ENCODE results near the gene SYNE1.

The SYNE1 gene

DNA sequence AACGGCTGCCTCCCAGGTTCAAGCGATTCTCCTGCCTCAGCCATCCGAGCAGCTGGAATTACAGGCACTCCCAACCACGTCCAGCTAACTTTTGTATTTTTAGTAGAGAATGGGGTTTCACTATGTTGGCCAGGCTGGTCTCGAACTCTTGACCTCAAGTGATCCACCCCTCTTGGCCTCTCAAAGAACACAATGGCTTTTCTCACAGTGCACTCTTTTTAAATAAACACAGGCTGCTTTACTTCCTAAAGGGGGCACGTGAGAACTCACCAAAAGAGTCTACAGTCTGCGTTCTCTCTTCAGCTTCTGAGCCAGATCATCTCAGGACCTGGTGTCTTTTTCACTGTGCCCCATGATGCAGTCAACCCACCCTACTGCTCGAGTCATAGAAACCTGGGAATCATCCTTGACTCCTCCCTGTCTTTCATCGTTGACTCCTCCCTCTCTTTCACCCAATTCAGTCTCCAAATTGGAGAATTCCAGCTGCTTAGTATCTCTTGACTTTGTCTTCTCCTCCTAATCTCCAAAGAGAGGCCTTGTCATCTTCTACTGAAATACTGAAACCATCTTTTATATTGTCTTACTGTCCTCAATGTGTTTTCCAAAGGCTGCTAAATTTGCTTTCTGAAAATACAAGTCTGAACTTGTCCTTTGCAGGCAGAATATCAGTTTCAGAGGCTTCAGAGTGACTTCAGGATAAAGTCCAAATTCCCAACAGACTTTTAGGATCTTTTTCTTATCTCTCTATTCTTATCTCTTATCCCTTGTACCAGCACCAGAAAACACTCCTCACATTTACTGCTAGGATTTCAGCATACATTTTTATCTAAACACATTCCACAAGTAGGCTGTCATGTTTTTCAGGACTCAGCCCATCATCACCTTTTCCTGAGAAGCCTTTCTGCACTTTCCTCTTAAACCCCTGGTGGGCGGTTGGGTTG, 323.4 kb downstream of the SYNE1 start:
- no peak for DNase-seq (ENCODE audit: low read depth in 2 of 2)

DNA sequence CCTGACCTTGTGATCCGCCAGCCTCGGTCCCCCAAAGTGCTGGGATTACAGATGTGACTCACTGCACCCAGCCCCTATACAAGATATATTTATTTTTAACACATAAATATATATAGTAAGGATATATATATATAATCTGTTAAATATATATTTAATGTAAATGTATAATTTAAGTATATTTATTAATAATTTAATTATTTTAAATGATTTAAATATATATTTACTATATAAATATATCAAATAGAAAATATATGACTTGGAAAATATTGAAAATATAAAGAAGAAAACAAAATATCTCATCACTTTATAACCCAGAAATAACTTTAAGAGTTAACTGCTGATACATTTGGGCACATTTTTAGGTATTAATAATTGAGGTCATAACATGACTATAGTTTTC, 324.7 kb downstream of the SYNE1 start:
- DNase-seq (ENCODE audit: low read depth in 2 of 2), result no peak

DNA sequence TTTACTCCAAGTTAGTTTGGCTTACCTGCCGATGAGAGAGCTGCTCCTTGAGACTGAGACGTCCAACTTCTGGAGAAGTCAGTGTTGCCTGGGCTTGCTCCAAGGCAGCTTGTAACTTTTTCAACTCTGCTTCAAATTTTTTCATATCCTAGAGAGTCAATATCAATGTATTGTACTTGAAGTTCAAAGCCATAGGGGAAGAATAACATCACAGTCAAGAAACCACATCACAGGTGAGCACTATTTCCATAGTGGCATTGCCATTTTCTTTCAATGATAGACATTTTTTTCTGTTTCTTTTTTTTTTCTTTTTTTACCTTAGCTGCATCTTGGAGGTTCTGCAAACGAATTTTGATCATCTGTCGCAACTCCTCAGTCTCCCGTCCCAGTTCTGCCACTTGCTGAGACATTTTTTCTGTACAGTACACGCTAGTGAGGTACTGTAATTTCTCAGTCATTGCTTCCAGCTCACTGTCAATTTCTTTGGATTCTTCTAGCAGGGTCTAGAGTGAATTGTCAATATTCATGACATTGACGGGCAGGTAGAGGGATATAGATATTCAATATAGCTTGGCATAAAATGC, 326.7 kb downstream of the SYNE1 start:
- DNase-seq (ENCODE audit: low read depth in 2 of 2), result no peak

DNA sequence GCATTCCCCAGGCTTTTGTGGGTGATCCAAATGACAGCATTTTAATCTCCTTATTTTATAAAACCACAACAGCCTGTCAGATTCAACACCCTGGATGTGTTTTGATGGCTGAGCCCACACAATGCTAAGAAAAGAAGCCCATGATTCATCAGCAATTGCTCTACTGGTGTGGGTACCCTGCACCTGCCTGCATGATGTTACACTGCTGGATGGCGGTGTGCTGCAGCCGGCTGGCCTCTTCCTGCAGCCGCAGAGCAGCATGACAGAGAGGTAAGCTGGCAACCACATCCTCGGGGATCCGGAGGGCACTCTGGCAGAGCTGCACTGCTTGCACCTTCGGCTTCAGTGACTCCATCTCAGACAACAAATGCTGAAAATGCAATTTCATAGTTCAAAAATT, 327.5 kb downstream of the SYNE1 start:
- DNase-seq (ENCODE audit: low read depth in 2 of 2), result peak; percentile 25 to 27

DNA sequence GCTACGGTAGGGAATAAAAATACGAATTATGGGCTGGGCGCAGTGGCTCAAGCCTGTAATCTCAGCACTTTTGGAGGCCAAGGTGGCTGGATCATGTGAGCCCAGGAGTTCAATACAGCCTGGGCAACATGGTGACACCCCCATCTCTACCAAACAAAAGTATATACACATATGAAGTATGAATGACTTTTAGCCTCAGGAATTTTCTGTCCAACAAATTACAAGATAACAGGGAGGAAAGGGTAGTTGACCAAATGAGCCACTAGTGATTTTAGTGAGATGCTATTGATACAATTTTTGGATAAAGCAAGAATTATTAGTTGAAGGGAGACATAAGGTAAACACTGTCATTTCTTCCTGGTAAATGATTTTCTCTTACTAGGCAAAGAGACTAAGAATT, 328.2 kb downstream of the SYNE1 start:
- no peak for DNase-seq (ENCODE audit: low read depth in 2 of 2)

DNA sequence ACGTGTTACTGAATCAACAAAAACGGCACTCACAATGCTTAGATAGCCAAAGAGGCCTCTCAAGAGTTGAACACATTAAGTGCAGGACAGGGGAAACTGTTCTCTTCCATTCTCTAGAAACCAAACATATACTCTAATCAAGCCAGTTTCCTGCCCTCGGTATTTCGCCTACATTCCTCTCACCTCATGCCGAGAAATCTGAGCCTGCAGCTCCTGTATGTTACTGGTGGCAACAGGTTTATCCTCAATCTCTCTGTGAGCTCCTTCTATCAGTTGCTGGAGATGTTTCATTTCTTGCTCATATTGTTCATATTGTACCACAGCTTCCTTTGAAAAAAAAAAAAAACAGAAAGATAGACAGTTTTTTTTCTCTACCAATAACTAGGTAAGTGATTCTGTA, 328.9 kb downstream of the SYNE1 start:
- DNase-seq (ENCODE audit: low read depth in 2 of 2), result no peak

DNA sequence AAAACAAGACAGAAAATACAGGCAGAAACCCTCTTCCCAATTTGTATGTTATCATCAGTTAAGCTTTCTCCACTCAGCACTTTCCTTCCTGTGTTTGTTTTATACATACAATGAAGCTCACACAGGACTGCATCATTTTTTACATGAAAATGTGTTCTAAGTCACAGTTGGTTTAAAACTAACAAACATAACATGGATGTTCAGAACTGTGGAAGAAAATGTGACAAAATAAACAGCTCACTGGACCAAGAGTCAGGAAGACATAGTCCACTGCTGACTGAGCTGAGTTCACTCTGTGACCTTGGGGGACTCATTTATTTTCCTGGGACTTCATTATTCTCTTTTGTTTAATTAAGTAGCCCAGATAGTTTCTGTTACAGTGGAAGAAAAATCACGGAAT, 331.5 kb downstream of the SYNE1 start:
- DNase-seq (ENCODE audit: low read depth in 2 of 2), result no peak

DNA sequence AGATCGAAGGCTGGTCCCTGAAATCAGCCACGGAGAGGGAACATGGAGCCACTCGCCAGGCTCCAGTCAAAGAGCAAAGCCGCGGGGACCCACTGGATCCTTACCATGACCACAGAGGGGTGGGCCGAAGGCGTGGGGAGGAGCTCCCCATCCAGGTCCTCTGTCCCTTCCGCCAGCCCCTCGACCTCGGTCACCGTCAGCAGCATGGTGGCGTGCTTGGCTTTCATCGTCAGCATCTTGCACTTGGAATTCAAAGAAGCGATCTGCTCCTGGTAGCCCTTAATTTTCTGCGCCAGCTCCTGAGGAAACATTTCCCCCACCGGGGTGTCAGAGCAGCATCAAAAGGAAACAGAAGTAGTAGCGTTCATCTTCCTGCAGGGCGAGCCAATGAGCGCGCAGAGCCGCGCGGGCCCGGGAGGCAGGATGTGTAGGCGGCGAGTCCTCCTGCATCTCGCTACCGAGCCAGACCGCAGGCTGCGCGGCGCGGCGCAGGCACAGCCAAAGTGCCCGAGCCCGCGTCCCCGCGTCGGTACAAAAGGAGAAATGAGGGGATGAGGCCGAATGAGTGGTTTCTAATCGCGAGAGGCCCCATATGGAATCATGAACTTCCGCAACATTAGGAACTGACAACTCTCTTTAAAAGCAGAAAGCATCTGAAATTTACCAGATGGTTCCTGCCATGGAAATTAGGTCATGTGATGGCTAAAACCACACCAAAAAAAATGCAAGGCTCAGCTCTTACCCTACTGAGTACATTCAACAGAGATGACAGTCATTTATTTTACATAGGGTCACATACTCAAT, 335.2 kb downstream of the SYNE1 start:
- peak; percentile 72 to 76 for DNase-seq (ENCODE audit: low read depth in 2 of 2)

DNA sequence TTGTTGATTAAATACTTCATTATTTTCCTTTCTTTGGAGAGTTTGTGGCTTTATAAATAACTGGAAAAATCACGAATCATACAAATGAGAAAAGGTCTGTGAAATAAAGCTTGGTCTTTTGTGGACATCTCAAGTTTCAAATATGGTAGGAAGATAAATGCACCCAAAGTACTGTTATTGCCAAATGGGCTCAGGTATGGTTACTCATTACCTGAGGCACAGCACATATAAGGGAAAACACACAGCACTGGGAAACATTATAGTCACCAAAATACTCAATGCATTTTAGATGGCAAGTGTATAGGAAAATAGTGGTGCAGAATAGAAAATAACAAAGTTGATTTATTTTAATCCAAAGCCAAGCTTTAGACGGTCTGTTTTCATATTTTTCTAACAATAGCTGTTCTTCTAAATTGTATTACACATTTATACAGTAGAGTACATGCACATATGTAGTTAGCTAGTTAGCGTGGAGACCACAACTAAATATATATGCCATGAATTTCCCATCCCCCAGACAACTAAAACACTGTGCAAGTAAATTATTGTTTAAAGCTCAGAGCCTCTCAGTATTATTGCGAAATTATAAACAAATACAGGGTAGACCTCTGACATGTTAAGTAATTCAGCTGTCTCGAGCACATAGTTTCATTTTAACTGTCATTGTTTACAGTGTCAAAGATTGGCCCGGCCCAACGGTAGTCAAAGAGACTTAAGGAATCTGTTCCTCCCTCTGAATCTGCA, 336.0 kb downstream of the SYNE1 start:
- DNase-seq (ENCODE audit: low read depth in 2 of 2), result no peak

DNA sequence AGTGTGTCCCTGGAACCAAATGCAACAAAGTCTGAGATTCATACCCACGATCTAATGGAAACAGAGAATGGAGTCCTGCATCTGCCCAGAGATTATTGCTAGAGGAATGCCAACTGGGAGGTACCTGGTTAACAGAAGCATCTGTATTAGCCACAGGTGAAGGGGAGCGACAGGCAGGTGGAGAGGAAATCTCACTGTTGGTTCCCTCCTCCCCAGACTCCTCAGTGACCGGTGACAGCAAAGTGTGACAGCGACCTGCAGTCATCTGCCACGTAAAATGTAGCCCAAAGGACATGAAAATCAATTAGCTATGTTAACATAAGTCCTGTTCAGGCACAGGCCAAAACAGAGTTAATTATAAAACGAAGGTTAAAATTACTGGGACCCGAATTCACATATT, 336.6 kb downstream of the SYNE1 start:
- no peak for DNase-seq (ENCODE audit: low read depth in 2 of 2)

DNA sequence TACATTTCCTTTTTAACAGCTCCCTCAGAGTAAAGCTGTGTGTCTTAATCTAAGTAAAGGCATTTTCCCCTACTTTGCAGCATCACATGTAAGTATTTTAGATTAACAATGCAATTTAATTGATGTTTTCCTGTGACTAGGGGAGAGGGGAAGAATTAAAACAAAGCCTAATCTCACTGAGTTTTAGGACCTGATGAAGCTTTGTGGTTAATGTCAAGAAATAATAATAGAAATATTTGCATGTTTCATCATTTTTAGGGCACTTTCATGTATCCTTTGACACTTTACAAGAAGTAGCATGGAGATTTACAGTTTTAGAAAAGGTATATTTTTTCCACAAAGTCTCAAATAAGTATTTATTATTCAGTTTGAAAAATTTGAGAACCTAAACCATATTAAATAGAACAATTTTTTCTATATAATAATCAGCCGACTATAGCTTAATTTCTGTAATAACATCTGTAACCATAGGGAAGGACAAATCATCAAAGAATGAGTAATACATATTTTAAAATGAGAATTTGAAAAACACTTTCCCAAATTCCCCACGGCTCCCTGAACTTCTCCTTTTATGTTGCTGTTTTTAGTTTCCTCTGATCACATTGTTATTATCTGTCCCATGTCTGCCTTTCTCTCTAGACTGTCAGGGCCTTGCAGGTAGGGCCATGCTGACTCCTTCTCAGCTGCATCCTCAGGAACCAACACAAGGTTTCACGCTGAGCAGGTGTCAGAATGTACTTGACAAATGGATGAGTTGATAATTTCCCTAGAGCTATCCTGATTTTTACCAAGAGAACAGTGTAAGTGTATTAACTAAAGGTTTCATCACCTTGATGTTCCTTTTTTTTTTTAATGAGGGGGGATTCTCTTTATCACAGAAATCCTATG, 338.1 kb downstream of the SYNE1 start:
- no peak for DNase-seq (ENCODE audit: low read depth in 2 of 2)

DNA sequence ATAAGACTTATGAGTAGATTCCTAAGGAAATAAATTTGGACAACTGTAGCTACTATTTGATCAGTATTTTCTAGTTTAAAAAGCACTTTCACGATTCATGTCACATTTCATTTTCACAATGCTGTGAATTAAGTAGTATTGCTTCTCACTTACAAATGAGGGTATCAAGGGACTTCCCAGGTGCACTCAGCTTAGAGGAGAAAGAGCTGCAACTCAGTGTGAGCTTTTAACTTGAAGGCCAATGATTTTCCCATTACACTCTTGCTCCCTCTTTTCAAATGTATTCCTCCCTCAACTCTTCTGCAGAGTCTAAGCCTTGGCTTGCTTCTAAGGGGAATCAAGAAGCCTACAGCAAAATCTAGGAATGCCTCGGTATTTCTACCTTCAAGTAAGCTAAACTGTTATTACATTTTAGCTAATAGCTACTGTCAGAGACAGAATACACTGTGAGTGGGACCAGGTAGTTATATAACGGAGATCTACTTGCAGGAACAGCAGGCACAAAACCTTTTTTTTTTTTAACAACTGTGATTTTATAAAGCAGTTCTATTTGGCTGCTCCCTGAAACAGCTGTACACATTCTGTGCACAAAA, 339.0 kb downstream of the SYNE1 start:
- DNase-seq (ENCODE audit: low read depth in 2 of 2), result no peak

DNA sequence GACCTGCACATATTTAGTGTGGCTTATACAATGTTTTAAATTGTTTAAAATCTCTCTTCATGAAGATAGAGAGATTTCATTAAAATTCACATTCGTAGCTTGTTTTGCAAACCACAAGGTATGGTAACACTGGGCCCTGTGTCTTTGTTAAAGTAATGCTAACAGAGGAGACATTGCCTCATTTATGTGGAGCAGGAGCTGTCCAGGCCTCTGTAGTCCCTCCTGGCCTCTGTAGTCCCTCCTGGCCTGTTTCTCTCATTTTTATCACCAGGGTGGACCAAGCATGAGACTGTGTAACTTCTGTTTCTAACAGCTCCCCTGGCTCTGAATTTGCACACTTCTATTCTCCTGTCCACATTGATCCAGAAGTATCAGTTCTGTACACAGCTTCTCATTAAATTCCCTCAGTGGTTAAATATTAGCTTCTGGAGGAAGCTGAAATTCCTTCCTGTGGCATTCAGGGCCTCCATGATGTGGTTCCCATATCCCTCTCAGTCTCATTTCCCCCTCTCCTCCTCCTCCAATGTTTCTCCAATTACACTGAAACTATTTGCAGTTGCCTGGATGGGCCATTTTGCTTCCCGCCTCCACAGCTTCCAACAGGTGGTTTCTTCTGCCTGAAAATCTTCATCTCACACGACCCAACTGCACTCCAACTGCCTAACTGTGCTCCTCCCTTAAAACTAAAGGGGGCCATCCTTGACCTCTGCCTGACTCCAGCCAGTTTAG, 340.4 kb downstream of the SYNE1 start:
- DNase-seq (ENCODE audit: low read depth in 2 of 2), result no peak

DNA sequence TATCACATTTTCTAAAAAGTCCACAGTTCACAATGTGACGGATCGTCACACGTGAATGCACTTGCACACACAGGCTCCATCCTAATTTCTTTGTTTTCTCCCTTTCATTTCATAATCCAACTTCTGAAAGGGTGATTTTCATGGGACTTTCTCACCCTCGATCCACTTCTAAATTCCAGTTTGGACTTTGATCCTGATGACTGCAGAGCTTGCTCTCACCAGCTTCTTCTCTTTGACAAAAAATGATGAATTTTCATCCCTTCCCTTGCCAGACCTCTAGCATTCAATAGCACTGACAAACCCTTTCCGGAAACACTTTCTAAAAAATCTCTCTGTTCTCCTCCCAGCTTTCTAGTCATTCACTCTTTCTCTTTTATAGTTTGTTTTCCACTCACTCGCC, 341.2 kb downstream of the SYNE1 start:
- DNase-seq (ENCODE audit: low read depth in 2 of 2), result no peak

DNA sequence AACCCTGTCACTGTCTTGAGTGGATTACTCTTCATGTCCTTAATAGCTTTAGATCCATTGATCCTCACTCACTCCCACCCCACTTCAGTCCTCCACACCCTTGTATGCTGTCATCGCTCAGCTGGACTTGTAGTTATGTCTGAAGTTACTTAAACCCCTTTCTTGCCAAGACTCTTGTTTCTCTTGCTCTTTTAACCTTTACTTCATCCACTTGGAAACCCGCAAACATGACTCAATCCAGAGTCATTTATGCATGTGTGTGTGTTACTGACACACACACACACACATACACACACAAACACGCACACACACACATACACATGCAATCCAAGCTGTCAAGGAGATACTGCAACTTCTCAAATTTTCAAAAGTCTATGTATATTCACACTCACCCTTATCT, 341.8 kb downstream of the SYNE1 start:
- no peak for DNase-seq (ENCODE audit: low read depth in 2 of 2)

DNA sequence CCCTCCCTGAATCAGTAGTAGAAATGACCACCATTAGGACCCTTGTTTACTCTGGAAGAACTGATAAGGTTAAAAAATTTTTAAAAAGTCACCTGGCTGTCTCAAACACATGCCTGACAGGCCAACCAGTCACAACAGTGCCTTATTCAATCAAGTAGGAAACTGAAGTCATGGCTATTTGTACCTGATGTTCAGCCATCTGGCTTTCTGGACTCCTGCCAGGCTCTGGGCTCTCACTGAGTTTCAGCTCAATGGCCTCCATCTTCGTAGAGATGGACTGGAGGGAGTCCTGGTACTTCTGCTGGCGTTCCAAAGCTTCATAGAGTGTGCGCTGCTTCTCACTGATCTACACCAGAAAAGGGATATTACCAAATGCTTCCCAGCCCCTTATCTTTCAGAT, 343.8 kb downstream of the SYNE1 start:
- no peak for DNase-seq (ENCODE audit: low read depth in 2 of 2)

DNA sequence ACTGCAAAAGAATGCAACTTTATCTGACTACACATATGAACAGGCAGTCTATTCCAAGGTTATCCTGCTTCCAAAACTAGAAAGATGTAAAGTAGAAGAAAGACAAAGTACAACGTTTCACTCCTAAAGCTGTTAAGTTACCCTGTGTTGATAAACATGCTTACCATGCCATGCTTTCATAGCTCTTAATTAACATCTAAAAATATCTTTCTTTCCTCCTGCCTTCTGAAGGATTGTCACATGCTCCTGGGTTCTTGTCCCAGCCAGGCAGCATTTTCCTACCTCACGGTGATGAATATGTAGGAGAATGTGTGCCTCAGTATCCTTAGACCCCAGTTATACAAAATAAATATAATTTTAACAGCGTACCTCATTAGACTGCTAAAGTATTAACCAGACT, 344.6 kb downstream of the SYNE1 start:
- no peak for DNase-seq (ENCODE audit: low read depth in 2 of 2)

DNA sequence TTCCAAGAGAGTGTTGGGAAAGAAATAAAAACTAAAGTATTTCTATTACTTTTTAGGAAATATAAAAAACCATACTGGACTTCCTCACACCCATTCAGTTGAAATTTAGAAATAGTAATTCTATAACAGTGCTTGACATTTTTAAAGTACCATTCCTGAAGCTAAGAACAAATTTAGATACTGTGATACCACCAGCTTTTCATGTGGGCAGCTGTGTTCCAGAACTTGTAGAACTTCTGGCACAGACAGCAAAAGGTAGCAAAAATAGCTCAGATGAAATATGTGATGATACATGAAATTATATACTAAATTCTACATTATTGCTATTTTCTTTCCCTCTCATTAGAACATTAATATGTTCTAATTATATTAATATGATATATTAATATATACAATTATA, 346.5 kb downstream of the SYNE1 start:
- DNase-seq (ENCODE audit: low read depth in 2 of 2), result no peak

DNA sequence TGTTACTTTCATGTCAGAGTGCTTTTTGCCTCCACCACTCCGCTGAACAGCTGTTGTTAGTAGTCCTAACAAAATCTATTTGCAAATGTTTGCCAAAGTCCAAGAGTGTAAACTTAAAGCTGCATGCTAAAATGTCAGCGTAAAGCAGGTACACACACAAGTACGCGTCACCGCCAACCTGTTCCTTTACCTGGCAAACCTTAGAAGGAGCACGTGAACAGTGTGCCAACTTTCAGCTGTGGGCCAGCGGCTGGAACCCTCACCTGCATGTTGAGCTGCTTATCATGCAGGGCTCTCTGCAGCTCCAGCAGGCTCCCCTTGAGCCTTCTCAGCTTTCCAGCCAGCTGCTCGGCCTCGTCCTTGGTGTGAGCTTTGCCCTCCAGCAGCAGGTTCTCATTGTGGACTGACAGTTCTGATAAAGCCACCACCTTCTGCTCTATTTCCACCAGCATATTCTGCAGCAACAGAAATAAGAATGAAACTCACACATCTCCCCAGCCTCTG, 359.3 kb downstream of the SYNE1 start:
- no peak for DNase-seq (ENCODE audit: low read depth in 2 of 2)

DNA sequence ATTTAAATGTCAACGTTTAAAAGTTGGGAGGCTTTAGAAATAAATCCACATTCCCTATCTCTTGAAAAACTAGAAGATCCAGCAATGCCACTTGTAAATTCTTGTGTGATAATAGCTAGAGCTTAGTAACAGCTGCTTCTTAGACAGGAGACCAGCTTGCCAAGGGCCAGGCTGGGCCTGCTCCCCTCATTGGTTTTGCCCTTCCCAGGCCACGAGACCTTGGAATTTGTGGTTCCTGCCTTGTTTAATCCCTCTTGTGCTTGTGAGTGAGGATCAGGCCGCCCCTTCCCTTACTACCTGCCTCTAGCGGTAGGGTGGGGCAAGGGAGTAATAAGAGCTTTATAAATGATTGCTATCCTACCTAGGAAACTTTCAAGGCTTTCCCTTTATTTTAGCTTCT, 363.5 kb downstream of the SYNE1 start:
- DNase-seq (ENCODE audit: low read depth in 2 of 2), result no peak

All from stimulated activated CD8-positive, alpha-beta memory T cell treated with anti-CD3 and anti-CD28 coated beads, Interleukin-7, amount 100 ng/mL, for 1 hour (primary cell).